AG09319 (cell line): ENCODE data around the gene DCTD.

Source experiments
- DNase-seq: peaks from one replicate; pipeline ENCODE4 v3.0.0-alpha.2; 2010; ENCODE audit warnings: low read depth; ENCODE audit errors: extremely low read depth
- TF ChIP-seq, protein P1 (sequence below): IDR thresholded peaks from 2 replicates; pipeline ENCODE4 v1.5.1; 2011; ENCODE audit warnings: low read depth, mild to moderate bottlenecking, inconsistent platforms, low read length, moderate library complexity

DCTD gene

DNA sequence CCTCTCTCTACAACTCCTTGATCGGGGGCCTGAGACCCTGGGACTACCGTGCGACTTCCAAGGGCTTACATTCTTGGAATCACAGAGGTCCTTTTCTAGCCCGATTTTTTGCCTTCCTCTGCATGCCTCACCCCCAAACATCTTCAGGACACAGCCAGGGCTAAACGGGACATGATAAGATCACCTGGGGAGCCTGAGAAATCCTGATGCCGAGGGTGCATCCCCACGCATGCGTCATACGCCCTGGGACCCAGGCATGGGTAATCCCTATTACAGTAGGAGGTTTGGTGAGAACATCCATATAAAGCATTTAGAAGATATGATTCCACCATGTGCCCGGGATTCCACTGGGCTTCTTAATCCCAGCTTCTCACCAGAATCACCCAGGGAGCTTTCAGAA, 77.1 kb downstream of the DCTD start:
- no peak for DNase-seq
- TF ChIP-seq, protein P1, sequence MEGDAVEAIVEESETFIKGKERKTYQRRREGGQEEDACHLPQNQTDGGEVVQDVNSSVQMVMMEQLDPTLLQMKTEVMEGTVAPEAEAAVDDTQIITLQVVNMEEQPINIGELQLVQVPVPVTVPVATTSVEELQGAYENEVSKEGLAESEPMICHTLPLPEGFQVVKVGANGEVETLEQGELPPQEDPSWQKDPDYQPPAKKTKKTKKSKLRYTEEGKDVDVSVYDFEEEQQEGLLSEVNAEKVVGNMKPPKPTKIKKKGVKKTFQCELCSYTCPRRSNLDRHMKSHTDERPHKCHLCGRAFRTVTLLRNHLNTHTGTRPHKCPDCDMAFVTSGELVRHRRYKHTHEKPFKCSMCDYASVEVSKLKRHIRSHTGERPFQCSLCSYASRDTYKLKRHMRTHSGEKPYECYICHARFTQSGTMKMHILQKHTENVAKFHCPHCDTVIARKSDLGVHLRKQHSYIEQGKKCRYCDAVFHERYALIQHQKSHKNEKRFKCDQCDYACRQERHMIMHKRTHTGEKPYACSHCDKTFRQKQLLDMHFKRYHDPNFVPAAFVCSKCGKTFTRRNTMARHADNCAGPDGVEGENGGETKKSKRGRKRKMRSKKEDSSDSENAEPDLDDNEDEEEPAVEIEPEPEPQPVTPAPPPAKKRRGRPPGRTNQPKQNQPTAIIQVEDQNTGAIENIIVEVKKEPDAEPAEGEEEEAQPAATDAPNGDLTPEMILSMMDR = no peak
